GM13977 (cell line): ENCODE data around the gene DEAF1.
A peak's percentile ranks its signal among the peaks of the same experiment; 100 is the strongest.

Experiments
- DNase-seq: peaks from one replicate; pipeline ENCODE4 v3.0.0; 2012; ENCODE audit warnings: low spot score
- CTCF ChIP-seq: IDR thresholded peaks from 2 replicates; pipeline ENCODE4 v1.5.1; 2012; ENCODE audit warnings: mild to moderate bottlenecking, control low read depth; ENCODE audit not compliant: insufficient read depth; ENCODE audit errors: extremely low read depth, missing control alignments
- in situ Hi-C: fragments of 300-500 bp; cut with MboI; formaldehyde crosslinking; loops from one replicate; pipeline ENCODE4 v1.12.0; 2022; ENCODE audit warnings: low sequenced_read_pairs, low pct_unique_long_range_greater_than_20kb, mixed read lengths, inconsistent platforms; ENCODE audit not compliant: unreplicated experiment

Gene DEAF1

DNA sequence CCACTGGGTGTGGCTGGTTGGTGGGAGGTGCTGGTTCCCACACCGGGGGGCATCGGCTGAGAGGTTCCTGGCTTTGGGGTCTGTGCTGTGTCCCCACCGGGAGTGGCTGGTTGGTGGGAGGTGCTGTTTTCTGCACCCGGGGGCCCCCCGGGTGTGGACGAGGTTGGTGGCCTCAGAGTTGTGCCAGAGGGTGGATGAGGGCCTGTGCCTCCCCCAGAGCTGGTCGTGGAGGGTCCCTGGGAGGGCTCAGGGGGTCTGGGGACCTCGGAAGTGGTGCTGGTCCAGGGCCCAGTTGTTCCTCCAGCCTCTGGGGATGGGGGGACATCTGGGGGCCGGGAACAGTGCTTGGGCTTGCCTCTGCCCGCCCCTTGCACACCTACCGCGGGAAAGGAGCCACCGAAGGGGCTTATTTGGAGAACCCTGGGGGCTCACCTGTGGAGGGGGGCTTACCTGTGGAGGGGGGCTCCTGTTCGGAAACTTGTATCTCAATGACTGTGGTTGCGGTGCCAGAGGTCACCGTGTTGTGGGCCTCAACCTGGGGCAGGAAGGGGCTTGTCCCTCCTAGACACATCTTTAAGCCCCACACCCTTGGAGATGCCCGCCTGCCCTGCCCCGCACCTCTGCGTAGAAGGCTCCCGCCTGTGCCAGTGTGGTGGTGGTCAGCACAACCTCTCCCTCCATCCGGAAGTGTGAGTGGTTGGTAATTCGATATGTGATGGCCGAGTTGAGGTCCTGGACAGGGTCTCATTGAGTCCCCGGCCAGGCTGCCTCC lies 76.0 kb downstream of the DEAF1 start:
- no peak for TF ChIP-seq CTCF
- in situ Hi-C loops: no loop called here
- DNase-seq: no peak

DNA sequence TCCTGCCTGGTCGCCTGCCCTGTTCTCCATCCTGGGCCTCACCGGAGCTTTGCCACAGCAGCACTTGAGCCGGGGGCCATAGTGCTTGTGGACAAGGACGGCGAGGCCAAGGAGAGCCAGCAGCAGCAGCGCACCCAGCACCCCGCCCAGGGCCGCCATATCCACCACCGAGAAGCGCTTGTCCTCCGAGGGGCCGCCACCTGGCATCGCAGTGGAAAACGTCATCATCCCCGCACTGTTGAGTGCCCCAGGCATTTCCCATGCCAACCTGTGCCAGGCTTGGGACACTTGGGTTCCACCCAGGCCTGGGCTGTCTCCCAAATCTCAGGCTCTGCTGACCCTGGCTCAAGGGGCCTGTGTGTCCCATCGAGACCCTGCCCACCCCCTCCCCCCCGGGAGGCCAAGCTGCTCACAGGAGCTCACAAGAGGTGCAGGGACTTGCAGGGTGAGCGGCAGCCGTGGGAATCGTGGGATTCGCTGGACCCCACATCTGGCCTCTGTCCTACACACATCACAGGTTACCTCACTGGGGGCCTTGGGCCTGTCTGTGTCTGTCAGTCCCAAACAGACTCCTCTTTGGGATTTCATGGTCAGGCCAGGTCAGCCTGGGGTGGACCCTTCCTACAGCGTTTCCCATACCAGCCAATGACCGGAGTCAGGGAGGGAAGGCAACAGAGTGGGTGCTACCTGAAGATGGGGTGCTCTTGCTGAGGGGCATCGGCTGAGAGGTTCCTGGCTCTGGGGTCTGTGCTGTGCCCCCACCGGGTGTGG lies 76.9 kb downstream of the DEAF1 start:
- in situ Hi-C loops: no loop called here
- DNase-seq: no peak
- no peak for TF ChIP-seq CTCF

DNA sequence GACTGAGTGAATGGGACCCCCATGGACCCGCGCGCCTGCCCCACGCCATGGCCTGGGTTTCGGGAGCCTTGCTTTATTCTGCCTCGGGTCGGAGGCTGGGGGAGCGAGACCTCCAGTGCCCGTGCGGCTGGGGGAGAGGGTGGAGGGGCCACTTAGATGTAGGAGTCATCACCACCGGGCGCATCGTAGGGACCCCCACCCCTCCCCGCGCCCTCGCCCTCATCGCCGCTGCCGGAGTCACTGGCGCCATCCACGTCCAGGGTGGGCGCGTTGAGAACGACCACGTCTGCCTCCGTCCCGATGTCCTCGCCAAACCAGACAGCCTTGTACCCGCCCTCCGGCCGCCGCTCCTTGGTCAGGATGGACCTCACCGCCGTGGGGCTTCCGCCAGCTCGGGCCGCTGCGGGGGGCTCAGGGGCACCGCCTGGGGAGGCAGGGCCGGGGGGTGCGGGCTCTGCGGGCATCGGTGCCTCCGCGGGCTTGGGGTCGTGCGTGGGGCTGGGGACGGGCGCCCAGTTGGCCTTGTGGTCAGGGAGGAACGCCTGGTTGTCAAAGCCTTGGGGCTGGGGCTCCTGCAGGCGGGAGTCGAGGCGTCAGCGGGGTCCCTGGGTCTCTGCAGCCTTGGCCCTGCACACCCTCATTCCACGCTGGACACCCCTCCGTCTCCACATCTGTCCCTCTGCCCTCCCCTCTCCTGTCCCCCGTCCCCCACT lies 77.7 kb downstream of the DEAF1 start:
- in situ Hi-C loops: no loop called here
- no peak for DNase-seq
- TF ChIP-seq CTCF: no peak

GRCh38 chr11:616320-617198 lies 78.5 kb downstream of the DEAF1 start:
- DNase-seq: no peak
- TF ChIP-seq CTCF: no peak
- in situ Hi-C loops: no loop called here

- in situ Hi-C loops: no loop called here
- peak; percentile 98 for DNase-seq
- no peak for TF ChIP-seq CTCF
Measured at GRCh38 chr11:615504-616319, 79.3 kb downstream of the DEAF1 start, which contains the start of gene IRF7. TSS of gene IRF7 (minus strand) at chr11:615950. CDS start at chr11:615364, 586 bp downstream.
